ENCODE measurements around the gene AKNA. TPM values are rescaled to one million over a fixed set of nuclear protein-coding genes. Genes with fewer than 3 reads are reported as not detected.

Gene AKNA
- total RNA-seq, 1 experiment from 2014 or later: 20.6 TPM

DNA sequence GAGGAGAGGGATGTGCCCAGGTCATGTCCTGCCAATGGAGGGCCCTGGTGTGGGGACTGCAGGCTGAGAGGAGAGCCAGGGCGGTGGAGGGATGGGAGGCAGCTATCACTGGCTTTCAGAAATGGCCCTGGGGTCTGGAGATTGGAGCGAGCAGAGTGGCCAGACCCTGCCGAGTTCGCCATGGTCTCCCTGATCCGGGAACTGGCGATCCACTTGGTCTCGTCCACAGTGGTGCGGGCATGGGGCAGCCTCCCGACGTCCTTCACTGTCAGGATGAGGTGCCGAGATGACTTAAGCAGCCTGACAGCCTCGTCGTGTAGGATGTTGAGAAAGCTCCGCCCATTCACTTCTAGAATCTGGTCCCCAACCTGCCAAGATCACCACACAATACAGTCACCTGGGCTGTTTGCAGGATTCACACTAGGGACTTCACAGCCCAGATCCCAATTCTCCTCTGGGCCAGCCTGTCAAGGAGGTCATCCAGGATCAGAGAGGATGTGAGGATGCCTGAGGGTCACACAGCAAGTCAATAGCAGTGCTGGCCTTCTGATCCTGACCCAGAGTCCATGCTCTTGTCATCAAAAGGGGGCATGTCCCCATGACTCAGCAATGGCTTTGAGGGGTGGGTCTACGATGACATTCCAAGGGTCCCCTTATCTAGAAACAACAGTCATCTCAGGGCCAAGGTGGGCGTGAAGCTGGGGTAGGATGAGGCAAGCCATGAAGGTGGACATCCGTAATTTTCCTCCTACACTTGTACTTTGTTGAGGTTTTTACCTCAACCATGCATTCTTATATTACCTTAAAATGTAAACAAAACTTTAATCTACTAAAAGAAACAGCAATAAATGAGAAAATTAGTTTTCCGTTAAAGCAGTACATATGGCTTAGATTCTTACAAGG, 38.5 kb upstream of the AKNA start:
- Histone ChIP-seq H3K9me3 (ENCODE audit: control insufficient read depth in 1 of 2, insufficient read depth in 1 of 2, low read depth in 1 of 2, low read length in 2 of 2) (no peaks in the 10 kb centered on the region), H3K27me3 (ENCODE audit: insufficient read depth, low read length) (no peaks in the 10 kb centered on the region), H3K36me3 (ENCODE audit: control insufficient read depth in 1 of 2, insufficient read depth in 2 of 2, low read length in 2 of 2) (no peaks in the 10 kb centered on the region), H3K4me2 (ENCODE audit: low read length) (no peak overlapping the region), H3K9ac (ENCODE audit: low read length) (no peak overlapping the region), H4K20me1 (ENCODE audit: insufficient read depth) (no peaks in the 10 kb centered on the region), H2AFZ (ENCODE audit: low read depth, low read length, poor library complexity, severe bottlenecking) (no peak overlapping the region), H3K4me3 (replicated peaks in 1 of 2; ENCODE audit: low read depth in 1 of 2, low read length in 2 of 2) (no peak overlapping the region), H3K9me2 (ENCODE audit: insufficient read depth) (no peaks in the 10 kb centered on the region), H3K79me2 (ENCODE audit: insufficient read depth, low read length) (no peaks in the 10 kb centered on the region), H3K27ac (ENCODE audit: low read depth, low read length) (no peak overlapping the region), H3K4me1 (ENCODE audit: control insufficient read depth in 1 of 2, insufficient read depth in 2 of 2, low read length in 2 of 2) (no peaks in the 10 kb centered on the region)
- TF ChIP-seq, protein P1, sequence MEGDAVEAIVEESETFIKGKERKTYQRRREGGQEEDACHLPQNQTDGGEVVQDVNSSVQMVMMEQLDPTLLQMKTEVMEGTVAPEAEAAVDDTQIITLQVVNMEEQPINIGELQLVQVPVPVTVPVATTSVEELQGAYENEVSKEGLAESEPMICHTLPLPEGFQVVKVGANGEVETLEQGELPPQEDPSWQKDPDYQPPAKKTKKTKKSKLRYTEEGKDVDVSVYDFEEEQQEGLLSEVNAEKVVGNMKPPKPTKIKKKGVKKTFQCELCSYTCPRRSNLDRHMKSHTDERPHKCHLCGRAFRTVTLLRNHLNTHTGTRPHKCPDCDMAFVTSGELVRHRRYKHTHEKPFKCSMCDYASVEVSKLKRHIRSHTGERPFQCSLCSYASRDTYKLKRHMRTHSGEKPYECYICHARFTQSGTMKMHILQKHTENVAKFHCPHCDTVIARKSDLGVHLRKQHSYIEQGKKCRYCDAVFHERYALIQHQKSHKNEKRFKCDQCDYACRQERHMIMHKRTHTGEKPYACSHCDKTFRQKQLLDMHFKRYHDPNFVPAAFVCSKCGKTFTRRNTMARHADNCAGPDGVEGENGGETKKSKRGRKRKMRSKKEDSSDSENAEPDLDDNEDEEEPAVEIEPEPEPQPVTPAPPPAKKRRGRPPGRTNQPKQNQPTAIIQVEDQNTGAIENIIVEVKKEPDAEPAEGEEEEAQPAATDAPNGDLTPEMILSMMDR (IDR thresholded peaks at IDR 0.05 in 2 of 3, conservative IDR thresholded peaks at IDR 0.05 in 1 of 3; ENCODE audit: borderline replicate concordance in 1 of 3, insufficient read depth in 1 of 3, low read depth in 2 of 3, low read length in 2 of 3): no peak
- no peak for TF ChIP-seq FOSL1 (IDR thresholded peaks at IDR 0.05; ENCODE audit: low read depth)
- no peak for TF ChIP-seq JUND (IDR thresholded peaks at IDR 0.05)
- no peak for TF ChIP-seq CBX3 (IDR thresholded peaks at IDR 0.05; ENCODE audit: low read depth)
- no peak for TF ChIP-seq EZH2 (IDR thresholded peaks at IDR 0.05)
- TF ChIP-seq CEBPB (IDR thresholded peaks at IDR 0.05; ENCODE audit: low read depth): no peak
- TF ChIP-seq ELF1 (IDR thresholded peaks at IDR 0.05; ENCODE audit: borderline replicate concordance, low read depth): no peak
- TF ChIP-seq, protein P2, sequence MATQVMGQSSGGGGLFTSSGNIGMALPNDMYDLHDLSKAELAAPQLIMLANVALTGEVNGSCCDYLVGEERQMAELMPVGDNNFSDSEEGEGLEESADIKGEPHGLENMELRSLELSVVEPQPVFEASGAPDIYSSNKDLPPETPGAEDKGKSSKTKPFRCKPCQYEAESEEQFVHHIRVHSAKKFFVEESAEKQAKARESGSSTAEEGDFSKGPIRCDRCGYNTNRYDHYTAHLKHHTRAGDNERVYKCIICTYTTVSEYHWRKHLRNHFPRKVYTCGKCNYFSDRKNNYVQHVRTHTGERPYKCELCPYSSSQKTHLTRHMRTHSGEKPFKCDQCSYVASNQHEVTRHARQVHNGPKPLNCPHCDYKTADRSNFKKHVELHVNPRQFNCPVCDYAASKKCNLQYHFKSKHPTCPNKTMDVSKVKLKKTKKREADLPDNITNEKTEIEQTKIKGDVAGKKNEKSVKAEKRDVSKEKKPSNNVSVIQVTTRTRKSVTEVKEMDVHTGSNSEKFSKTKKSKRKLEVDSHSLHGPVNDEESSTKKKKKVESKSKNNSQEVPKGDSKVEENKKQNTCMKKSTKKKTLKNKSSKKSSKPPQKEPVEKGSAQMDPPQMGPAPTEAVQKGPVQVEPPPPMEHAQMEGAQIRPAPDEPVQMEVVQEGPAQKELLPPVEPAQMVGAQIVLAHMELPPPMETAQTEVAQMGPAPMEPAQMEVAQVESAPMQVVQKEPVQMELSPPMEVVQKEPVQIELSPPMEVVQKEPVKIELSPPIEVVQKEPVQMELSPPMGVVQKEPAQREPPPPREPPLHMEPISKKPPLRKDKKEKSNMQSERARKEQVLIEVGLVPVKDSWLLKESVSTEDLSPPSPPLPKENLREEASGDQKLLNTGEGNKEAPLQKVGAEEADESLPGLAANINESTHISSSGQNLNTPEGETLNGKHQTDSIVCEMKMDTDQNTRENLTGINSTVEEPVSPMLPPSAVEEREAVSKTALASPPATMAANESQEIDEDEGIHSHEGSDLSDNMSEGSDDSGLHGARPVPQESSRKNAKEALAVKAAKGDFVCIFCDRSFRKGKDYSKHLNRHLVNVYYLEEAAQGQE (IDR thresholded peaks at IDR 0.05; ENCODE audit: low read depth): no peak
- no peak for TF ChIP-seq EGR1 (IDR thresholded peaks at IDR 0.05; ENCODE audit: low read depth)
- no peak for TF ChIP-seq ZFX (IDR thresholded peaks at IDR 0.05)
- no peak for TF ChIP-seq POLR2AphosphoS5 (IDR thresholded peaks at IDR 0.05; ENCODE audit: low read depth, low read length)
- ChIA-PET POLR2A (no interaction called here), CTCF (no interaction called here), RAD21 (ENCODE audit: low non-redundant PET in 1 of 2, low total read pairs in 2 of 2, uncharacterized antibody in 2 of 2, unreplicated experiment in 2 of 2) (no interaction called here)
- intact Hi-C loops (cut with micrococcal nuclease): no loop called here
- ATAC-seq (no peak), DNase-seq (ENCODE audit: low read depth, low spot score) (no peak)
- BruUV-seq (replicated peaks): no TSS peak
